Umbilical cord (tissue), 2 donors: ENCODE data around the gene HLA-A. TPM values are rescaled to one million over a fixed set of nuclear protein-coding genes. Genes with fewer than 3 reads are reported as not detected.

Experiments used
- DNase-seq: peaks from one replicate; pipeline ENCODE4 v3.0.0-alpha.2; 2015; ENCODE audit warnings: low spot score
- total RNA-seq: library from RNA; depleted of rRNA; stranded (reverse); fragments of >200 nt; gene quantifications from one replicate; pipeline ENCODE4 v1.2.3, GENCODE V29; 2014; ENCODE audit warnings: low replicate concordance; ENCODE audit not compliant: insufficient read depth

The HLA-A gene
- total RNA-seq, 1 donor from 2014 or later, result 206 TPM

- DNase-seq, result no peak
Observed at GRCh38 chr6:29935273-29935955, 6.9 kb upstream of the HLA-A start.

GRCh38 chr6:29938746-29939508 is 3.4 kb upstream of the HLA-A start:
- DNase-seq, result no peak

- no peak for DNase-seq
Observed at GRCh38 chr6:29941016-29941415, 1.3 kb upstream of the HLA-A start.

DNA sequence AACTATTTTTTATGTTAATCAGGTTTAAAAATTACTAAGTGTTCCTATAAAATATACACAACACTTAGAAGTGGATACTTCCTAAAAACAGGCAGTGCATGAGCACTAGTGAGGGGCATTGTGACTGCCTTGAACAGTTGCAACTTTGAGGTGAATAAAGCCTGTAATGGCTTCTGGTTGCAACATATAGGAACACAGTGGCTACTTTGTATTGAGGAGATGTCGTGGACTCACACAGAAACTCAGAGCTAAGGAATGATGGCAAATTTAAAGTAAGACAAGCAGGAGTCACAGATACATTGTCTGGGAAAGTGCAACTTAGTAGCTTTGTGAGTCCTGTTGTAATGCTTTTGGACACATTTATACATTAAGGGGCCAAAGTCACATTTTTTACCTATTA is 861 bp upstream of the HLA-A start:
- no peak for DNase-seq

DNA sequence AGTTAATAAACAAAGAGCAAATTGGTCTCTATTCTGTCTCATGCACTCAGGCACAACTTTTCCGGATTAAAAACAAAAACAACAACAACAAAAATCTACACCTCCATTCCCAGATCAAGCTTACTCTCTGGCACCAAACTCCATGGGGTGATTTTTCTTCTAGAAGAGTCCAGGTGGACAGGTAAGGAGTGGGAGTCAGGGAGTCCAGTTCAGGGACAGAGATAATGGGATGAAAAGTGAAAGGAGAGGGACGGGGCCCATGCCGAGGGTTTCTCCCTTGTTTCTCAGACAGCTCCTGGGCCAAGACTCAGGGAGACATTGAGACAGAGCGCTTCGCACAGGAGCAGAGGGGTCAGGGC is 437 bp upstream of the HLA-A start:
- no peak for DNase-seq

DNA sequence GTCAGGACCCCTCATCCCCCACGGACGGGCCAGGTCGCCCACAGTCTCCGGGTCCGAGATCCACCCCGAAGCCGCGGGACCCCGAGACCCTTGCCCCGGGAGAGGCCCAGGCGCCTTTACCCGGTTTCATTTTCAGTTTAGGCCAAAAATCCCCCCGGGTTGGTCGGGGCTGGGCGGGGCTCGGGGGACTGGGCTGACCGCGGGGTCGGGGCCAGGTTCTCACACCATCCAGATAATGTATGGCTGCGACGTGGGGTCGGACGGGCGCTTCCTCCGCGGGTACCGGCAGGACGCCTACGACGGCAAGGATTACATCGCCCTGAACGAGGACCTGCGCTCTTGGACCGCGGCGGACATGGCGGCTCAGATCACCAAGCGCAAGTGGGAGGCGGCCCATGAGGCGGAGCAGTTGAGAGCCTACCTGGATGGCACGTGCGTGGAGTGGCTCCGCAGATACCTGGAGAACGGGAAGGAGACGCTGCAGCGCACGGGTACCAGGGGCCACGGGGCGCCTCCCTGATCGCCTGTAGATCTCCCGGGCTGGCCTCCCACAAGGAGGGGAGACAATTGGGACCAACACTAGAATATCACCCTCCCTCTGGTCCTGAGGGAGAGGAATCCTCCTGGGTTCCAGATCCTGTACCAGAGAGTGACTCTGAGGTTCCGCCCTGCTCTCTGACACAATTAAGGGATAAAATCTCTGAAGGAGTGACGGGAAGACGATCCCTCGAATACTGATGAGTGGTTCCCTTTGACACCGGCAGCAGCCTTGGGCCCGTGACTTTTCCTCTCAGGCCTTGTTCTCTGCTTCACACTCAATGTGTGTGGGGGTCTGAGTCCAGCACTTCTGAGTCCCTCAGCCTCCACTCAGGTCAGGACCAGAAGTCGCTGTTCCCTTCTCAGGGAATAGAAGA is 978 bp downstream of the HLA-A start:
- DNase-seq, result no peak

DNA sequence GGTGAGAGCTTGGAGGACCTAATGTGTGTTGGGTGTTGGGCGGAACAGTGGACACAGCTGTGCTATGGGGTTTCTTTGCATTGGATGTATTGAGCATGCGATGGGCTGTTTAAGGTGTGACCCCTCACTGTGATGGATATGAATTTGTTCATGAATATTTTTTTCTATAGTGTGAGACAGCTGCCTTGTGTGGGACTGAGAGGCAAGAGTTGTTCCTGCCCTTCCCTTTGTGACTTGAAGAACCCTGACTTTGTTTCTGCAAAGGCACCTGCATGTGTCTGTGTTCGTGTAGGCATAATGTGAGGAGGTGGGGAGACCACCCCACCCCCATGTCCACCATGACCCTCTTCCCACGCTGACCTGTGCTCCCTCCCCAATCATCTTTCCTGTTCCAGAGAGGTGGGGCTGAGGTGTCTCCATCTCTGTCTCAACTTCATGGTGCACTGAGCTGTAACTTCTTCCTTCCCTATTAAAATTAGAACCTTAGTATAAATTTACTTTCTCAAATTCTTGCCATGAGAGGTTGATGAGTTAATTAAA is 3.0 kb downstream of the HLA-A start:
- DNase-seq, result no peak

DNA sequence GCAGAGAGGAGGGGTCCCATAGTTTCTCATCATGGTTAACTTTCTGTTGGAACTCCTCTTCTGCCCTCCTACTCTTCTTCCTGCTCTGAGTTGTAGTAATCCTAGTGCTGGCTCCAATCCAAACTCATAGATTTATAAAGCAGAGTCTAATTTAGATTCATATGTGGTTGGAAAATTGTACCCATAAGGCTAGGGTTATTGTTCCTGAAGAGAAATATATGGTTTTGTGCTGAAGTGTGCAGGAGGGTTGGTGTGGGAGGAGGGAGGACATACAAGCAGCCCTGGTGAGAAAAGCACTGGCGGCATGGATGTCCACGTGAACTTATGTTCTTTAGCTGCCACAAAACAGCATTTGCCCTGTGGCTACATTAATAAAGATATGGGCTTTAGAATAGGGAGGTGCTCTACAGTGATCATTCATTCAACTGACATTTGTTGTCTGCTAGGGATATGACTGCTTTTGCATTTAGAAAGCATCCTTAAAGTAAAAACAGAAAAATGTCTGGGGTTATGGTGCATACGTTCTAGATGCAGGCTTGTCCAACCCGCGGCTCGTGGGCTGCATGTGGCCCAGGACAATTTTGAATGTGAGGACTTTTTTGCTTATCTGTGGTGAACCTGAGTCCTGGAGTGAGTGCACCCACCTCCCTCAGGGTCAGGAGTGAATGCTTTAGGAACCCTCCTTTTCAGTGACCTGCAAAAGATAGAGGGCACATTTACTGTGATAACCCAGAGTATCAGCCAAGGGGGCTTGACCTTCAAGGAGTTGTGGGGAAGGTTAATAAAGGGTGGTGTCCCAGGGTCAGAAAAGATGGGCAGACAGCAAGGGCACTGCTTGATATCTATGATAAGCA is 4.1 kb downstream of the HLA-A start:
- DNase-seq, result no peak

- no peak for DNase-seq
Observed at GRCh38 chr6:29947077-29947980, 5.0 kb downstream of the HLA-A start.

GRCh38 chr6:29948277-29948676 is 5.9 kb downstream of the HLA-A start:
- DNase-seq, result no peak

DNA sequence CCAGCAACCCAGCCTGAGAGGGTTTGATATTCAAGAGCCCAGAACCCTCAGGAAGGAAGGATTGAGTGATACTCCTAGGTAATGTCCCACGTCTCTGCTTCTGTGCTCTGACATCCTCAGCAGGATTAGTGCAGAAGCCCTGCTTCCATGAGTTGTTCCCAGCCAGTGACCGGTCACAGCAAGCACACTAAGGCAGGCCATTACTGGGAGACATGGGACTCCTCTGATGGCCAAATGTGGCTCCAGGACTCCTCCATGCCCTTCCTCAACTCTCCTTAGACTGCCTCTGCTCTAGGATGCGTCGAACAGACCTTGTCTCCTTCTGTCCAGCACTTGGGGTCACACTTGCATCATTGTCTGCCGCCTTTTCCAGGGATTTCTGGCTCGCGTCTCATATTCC is 7.6 kb downstream of the HLA-A start:
- DNase-seq, result no peak

- DNase-seq, result no peak
Observed at GRCh38 chr6:29951882-29952281, 9.6 kb downstream of the HLA-A start.

GRCh38 chr6:29953001-29953441 is 10.7 kb downstream of the HLA-A start:
- no peak for DNase-seq

DNA sequence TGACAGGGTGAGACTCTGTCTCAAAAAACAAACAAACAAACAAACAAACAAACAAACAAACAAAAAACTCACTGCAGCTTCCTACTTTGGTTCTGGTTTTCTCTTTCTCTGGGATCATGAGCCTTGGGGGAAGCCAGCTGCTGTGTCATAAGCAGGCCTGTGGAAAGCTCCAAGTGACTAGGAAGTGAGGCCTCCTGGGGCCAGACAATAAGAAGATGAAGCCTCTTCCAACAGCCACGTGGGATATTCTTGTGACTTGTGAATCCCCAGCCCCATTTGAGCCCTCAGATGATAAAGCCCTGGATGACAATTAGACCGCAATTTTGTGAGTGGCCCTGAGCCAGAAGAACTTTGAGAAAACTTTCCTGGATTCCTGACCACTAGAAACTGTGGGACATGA is 11.4 kb downstream of the HLA-A start:
- DNase-seq, result no peak

DNA sequence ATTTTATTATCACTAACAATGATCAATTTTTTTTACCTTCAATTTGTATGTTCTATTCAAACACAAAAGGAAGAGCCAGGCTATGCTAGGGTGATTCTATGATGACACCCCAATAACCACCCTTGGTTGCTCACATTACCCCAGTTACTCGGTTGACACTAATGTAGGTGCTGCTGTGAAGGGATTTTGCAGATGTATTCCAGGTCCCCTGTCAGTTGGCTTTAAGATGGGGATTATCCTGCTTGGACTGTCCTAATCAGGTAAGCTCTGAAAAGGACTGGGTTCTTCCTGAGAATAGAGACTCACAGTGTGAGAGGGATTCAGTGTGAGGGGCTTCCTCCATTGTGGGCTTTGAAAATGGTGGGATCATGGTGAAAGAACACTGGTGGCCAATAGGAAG is 11.9 kb downstream of the HLA-A start:
- no peak for DNase-seq

GRCh38 chr6:29955783-29956182 is 13.5 kb downstream of the HLA-A start:
- no peak for DNase-seq

DNA sequence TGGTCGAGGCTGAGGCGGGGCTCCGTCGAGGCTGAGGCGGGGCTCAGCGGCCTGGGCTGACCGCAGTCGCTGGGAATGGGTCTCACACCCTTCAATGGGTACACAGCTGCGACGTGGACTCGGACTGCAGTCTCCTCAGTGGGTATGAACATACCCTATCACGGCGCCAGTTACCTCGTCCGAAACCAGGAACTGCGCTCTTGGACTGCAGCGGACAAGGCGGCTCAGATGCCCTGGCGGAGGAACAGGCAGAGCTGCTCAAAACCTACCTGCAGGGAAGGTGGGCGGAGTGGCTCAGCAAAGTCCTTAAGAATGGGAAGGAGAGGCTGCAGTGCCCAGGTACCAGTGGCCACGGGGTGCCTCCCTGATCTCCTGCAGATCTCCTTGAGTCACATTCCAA is 14.2 kb downstream of the HLA-A start:
- DNase-seq, result no peak

GRCh38 chr6:29958046-29958445 is 15.7 kb downstream of the HLA-A start:
- DNase-seq, result no peak

- no peak for DNase-seq
Observed at GRCh38 chr6:29958921-29959320, 16.6 kb downstream of the HLA-A start.

- DNase-seq, result no peak
Observed at GRCh38 chr6:29959467-29959866, 17.1 kb downstream of the HLA-A start.
